GM11168 (cell line): ENCODE results near the gene RPS2.
"Not testable (repeated sequence)": the region's sequence is repeated elsewhere in the genome, so short reads cannot be mapped to it uniquely, and the experiment has no call there.

Source experiments
- in situ Hi-C: fragments of 300-500 bp; cut with MboI; formaldehyde crosslinking; loops from one replicate; pipeline ENCODE4 v1.12.0; 2022; ENCODE audit warnings: low sequenced_read_pairs; ENCODE audit not compliant: unreplicated experiment

The RPS2 gene

DNA sequence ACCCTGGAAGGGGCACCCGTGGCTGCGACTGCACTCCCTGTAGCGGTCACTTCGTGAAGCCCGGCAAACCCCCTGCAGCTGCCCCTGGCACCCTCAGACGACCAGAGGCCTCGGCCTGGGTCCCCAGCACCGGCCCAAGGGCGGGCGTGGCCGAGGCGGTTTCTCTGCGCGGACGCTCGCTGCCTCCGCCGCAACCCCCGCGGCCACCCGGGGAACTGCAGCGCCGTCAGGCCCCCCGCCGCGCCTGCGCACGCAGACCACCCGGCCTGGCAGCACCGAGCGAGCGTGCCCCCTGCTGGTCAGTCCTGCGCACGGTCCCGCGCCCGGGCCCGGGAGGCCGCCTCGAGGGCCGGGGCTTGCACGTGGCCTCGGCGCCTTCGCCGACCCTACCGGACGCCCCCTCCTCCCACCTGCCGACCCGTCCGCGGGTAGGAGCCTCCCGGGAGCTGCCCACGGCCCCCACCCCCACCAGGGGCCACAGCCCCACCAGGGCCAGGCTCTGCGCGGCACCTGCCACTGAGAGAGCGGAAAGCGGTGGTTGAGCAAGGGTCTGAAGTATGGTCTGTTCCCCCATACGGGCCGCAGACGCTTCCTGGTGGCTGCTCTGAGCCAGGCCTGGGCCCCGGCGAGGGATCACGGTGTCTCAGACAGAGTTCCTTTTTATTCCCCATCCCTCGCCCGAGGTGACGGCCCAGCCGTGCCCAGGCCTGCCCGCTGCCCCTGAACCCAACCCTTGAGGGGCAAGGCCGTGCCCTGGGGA is 34.9 kb downstream of the RPS2 start:
- in situ Hi-C loops: loop anchor here (5.0 kb wide), 1 partner anchor 67 kb away; no protein-coding TSS in a partner anchor

DNA sequence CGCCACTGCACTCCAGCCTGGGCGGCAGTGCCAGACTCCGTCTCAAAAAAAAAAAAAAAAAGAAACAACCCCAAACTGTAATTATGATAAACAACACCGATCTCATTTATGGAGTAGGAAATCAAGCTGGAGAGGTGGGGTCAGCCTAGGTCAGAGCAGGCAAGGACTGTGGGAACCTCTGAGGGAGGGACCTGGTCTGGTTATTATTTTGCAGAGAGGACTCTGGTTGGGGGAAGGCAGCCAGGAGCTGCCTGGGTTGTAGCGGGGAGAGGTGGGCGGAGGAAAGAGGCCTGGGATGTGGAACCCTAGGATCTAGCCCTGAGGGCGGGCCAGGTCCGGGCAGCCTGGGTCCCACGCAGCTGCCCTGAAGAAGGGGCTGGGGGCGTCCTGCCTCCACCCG is 35.5 kb downstream of the RPS2 start:
- in situ Hi-C loops: no loop called here

DNA sequence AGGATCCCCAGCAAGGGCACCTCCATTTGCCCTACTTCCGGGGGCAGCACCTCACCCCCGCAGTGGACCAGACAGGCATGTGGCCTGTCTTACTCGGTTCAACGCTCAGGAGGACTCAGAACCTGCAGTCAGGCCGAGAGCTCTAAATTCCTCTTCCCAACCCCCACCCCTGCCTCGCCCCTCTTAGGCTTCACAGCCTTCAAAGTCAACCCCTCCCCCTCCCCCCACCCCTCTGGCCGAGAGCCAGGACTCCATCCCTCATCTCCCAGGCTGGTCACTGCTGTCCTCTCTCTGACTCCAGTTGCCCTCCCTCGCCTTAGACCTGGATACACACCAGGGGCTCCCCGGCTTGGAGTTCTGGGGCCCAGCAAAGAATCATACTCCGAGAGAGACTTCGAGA is 38.4 kb downstream of the RPS2 start:
- in situ Hi-C loops: no loop called here

DNA sequence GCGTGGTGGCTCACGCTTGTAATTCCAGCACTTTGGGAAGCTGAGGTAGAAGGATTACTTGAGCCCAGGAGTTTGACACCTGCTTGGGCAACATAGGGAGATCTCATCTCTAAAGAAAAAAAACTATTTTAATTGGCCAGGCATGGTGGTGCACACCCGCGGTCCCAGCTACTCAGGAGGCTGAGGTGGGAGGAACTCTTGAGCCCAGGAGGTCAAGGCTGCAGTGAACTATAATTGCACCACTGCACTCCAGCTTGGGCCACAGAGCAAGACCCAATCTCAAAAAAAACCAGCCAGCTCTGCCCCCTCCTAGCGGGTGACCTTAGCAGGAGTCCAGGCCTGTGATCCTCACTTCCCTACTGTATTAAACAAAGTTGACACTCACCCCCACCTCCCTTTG is 40.5 kb downstream of the RPS2 start:
- in situ Hi-C loops: no loop called here

DNA sequence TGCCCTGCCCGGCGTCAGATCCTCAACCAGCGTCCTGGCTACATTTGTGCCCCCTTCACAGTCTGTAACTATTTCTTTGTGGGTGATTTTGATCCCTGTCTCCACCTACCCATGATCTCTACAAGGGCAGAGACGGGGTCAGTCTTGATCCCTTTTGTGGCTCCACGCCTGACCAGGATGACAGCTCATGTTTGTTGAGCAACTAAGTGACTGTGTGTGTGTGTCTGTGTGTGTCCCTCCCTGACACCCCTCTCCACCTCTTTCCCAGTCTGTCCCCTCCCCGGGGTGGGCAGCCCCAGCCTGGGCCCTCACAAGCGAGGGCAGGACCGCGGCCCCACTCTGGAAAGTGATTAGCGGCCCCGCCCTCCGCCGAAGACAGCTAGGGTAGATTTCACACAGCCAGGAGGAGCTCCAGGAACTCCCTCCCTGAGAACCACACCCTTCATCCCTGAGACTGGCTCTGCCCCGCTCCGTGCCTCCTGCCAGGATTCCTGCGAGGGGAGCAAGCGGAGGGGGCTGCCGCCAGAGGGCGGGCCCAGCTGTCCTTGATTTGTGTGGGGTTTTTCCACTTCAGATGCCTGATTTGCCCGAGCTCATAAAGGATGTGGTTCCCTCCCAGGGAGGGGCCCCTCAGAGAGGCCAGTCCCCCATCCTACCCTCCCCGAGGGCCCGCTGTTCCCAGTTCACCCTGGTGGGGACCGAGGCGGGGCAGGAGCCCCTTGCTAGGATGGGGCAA is 41.2 kb downstream of the RPS2 start:
- in situ Hi-C loops: no loop called here

DNA sequence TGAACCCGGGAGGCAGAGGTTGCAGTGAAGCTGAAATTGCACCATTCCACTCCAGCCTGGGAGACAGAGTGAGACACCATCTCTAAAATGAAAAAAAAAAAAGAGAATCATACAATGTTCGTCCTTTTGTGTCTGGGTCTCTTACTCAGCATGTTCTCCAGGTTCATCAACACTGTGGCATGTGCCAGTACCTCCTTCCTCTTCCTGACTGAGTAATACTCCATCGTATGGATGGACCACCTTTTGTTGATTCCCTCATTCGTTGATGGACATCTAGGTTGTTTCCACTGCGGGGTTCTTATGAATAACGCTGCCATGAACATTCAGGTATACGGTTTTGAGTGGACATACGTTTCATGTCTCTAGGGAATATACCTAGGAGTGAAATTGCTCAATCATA is 42.3 kb downstream of the RPS2 start:
- in situ Hi-C loops: no loop called here

DNA sequence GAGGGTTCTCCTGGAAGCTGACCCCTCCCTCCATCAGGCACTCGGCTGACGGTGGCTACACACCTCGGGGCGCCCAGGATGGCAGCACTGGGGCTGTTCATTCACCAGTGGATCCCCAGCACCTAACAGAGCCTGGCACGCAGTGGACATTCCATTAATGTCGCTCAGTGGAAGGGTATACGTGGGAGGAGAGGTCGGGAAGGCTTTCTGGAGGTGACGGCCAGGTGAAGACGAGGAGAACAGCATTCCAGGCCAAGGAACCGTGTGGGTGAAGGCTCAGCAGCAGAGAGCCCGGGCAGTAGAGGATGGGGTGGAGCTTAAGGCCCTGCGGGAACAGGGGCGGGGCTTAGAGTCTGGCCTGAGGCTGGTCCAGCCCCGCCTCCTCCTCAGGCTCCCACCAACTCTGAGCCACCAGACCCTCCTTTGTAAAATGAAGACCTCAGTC is 43.9 kb downstream of the RPS2 start:
- in situ Hi-C loops: no loop called here

DNA sequence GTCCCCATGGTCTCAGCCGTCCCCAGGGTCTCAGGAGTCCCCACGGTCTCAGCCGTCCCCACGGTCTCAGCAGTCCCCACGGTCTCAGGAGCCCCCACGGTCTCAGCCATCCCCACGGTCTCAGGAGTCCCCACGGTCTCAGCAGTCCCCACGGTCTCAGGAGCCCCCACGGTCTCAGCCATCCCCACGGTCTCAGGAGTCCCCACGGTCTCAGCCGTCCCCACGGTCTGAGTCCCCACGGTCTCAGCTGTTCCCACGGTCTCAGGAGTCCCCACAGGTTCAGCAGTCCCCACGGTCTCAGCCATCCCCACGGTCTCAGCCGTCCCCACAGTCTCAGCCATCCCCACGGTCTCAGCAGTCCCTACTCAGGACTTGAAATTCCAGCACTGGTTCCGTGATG is 44.5 kb downstream of the RPS2 start:
- in situ Hi-C loops: not testable (repeated sequence)

DNA sequence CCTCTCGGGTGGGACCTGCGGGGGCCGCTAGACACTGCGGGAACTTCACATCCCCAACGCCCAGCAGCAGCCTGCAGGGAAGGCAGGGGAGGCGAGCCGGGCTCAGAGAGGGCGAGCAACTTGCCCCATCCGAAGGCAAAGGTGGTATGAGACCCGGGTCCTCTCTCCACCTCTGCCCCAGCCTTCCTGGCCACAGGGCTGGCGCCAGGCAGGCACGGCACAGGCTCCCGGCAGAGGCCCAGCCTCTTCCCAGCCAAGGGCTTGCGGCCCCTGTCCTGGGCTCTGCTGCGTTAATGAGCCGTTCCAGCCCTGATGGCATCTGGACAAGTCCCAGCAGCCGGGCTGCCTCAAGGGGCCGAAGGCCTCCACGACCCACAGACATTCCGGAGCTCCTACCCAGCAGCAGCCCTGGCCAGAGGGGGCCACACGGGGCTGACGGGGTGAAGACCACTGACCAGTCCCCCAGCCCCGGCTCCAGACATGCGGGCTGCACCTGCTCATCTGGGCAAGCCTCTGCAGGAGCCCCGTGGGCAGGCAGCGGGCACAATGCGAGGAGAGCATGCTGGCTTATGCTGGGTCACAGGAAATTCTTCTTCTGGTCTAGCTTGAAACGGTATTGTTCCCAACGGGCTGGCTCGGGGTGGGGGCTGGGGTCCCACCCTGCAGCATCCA is 45.2 kb downstream of the RPS2 start:
- in situ Hi-C loops: no loop called here

DNA sequence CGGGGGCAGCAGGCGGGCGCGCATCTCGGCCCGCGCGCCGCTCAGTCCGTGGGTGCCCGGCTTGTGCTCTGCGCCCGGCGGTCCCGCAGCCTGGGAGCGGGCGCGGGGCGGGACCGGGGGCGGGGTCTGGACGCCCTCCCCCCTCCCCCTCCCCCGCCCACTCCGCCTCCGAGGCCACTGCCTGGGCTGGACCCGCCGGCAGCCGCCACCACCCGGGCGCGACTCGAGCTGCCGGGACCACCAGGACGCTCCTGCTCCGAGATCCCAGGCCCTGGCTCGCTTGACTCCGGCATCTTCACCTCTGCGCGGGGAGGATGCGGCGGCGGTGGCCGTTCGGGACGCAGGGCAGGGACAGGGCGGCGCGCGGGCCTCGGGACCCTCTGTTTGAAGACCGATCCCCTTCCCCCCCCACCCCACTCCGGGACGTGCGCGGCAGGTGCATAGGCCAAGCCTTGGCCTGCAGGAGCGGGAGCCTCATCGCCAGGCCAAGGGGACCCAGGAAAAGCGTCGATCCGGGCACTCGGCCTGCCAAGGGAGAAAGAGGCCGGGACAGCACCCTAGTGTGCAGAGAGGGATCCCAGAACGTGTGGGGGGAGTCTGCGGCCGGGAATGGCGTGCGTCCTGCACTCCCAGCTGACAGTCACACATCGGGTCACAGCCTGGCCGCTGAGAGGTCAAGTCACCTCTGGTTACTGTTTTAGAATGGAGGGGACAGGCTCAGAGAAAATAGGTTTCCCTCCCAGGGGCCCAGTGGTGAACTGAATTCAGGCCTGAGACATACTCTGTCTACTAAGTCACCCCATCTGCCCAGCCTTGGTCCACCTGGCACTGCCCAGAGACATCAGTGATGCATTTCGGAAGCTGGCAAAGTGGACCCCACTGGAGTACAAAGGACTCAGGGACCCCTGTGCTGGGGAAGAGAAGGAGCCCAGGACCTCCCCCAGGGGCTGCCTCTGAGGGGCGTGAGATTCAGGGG is 46.0 kb downstream of the RPS2 start, which contains the start of gene HS3ST6:
Gene HS3ST6, minus strand, starts transcription at position 65 of the 976 bp plus-strand sequence. CDS start 92 bp downstream, outside the sequence.
- in situ Hi-C loops: no loop called here

DNA sequence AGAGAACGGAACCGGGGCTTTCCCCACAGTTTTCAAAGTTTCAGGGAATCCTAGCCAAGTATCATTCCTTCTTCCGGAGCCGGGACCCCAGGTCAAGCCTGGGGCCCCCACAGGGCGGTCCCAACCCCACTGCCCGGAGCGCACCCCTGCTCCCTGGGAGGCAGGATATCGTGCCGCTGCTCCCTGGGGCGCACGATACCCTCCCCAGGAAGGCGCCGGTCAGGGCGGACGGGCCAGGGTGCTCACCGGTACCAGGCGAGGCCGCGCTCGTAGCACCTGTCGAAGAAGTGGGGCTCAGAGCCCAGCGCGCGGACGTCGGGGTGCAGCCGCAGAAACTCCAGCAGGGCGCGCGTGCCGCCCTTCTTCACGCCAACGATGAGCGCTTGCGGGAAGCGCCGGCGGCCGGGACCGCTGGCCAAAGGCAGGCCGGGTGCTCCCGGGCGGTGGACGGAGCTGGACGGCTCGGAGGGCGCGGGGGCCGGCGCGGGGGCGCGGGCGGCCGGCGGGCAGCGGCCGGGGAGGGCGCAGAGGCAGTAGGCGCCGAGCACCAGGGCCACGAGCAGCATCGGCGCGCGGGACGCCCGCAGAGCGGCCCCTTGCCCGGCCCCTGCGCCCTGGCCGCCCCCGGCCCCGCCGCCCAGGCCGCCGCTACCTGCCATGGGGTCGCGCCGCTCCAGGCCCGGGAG is 46.8 kb downstream of the RPS2 start:
- in situ Hi-C loops: no loop called here

DNA sequence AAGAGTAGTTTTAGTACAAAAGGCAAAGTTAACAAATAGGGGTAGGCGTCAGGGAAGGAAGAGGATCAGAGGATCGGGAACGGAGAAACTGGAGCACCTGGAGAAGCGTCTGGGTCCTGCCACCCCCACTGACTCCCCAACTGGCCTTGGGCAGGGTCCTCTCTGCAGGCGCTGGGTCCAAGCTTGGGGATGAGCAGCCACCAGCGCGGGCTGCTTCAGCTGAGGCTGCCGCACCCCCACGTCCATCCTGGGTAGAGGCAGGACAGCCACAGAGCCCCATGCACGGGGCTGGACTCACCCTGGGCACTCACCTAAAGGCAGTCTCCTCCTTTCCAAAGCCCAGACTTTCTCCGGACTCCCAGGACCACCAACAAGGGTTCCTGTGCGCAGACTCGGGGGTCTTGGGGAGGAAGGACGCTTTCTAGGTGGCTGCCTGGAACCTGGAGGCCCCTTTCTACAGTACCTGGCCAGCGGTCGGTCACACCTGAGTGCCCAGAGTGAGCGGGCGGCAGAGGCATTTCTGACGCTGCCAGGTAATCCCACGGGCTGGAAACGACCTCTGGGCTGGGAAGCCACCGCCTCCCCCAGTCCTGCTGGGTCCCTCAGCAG is 47.5 kb downstream of the RPS2 start:
- in situ Hi-C loops: no loop called here

DNA sequence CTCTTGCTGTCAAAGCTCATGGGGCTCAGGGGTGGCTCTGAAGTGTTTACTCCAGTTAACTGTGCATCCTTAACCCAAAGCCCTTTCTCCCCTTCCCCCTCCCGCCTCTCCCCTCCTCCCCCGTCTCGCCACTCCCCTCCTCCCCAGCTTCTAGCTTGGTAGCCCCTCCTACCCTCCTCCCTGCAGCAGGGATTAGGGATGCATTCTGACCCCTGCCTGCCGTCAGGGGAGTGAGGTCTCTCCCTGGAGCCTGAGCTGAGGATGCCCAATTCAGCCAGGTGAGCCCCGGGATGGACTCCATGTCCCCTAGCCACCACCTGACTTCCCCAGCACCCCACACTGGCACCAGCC is 48.0 kb downstream of the RPS2 start:
- in situ Hi-C loops: no loop called here

DNA sequence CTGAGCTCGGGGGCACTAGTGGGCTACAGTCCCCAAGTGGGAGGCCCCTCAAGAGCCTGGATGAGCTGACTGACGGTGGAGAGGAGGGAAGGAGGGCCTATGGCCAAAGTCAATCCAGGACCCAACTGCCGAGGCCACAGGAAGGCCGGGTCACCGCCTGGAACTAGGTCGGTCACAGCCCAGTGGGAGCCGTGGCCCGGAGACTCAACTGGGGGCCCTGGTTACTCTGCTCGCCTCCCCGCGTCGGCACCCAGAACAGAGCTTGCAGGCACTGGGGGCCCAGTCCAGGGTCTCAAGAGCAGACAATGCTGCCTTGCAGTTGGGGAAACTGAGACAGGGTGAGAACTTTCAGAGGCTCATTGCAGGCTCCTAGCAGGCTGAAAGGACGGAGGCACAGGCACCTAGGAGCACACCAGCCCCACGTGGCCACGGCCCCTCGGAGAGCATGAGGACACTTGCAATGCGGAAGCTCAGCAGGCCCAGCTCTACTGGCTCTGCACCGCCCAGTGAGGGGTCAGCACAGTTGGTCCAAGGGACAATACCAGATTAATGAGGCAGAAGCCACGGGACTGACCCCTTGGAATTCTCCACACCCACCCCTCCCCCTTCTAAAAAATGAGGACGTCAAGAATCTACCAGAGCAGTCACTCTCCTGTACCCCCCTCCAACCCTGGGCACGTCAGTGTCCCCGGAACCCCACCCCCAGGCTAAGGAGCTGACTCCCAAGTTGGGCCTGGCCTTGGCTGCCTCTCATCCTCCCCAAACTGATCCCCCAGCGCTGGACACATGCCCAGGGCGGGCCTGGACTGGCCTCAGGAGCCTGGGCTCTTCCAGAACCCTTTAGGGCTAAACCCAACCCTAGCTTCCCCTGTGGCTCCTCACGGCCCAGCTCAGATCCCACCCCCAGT is 48.6 kb downstream of the RPS2 start:
- in situ Hi-C loops: no loop called here

DNA sequence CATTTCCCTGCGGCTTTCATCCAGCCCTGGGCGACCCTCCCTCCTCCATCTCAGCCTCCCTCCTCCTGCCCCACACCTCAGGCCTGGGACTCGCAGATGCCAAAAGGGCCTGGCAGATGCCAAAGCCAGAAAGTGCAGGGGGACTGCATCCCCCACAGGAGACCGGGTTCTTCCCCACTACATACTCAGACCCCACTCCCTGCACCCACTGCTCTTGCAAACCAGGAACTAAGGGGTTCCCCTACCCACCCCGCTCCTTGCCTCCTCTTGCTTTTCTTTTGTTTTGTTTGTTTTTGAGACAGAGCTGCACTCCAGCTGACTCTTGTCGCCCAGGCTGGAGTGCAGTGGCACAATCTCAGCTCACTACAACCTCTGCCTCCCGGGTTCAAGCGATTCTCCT is 49.6 kb downstream of the RPS2 start:
- in situ Hi-C loops: no loop called here

DNA sequence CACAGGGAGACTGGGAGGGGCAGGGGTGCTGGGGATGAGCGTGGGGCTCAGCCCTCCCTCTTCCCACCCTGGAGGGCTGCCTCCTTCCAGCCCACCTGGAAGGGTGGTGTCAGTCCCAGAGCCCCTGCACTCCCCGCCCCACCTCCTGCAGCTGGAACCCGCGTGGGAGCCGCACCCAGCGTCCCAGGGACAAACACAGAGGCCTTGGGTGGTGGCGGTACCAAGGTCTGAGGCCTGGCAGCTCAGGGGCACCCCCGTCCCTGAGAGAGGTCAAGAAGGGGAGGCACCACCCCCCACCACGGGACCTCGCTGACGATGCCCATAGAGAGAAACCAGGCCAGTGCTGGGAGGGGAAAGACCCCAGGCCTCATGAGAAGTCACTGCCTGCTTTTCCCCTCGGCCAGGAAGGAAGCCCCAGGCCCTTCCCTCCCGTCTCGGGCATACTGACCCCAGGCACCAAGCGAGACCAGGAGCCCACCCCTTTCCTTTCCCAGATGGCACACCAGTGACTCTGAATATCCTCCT is 50.5 kb downstream of the RPS2 start:
- in situ Hi-C loops: no loop called here

DNA sequence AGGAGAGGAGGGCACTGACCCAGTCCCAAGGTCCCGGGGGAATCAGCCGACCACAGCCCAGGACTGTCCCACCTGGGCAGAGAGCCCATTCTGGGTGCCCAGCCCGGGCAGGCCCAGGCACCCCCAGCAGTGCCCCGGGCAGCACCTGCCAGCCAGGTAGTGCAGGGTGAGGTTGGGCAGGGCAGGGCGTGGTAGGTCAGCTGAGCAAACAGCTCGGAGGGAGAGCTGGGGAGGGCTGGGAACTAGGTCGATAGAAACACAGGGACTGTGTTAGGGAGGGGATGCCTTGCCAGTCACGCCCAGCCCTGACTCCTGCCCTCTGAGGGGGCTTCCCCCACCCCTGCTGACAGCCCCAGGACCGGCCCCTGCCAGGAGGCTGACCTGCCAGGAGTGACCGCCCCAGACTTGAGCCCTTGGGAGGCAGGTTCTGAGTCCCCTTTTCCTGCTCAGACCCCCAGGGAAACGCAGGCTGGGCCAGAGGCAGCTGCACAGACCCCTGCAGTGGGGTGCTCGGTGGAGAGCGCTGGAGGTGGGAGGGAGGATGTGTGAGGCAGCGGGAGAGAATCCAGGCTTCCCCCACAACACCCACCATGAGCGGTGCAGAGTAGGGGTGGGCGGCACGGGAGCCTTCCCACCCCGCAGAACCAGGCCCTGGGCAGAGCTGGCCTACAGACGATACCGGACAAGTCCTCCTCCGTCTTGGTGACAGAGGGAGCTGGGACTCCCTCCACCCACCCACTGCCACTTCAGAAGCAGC is 51.1 kb downstream of the RPS2 start:
- in situ Hi-C loops: no loop called here
